ENCODE data around the gene SAMHD1.

- TF ChIP-seq POLR2A (IDR thresholded peaks at IDR 0.05; ENCODE audit: control extremely low read depth in 1 of 2, low read depth in 2 of 2, low read length in 2 of 2), result no peak
- no peak for TF ChIP-seq POLR2AphosphoS5 (IDR thresholded peaks at IDR 0.05; ENCODE audit: low read depth, low read length)
- no peak for TF ChIP-seq MAFK (IDR thresholded peaks at IDR 0.05; ENCODE audit: low read depth, low read length)
- no peak for TF ChIP-seq CBX5 (IDR thresholded peaks at IDR 0.05; ENCODE audit: low read depth, low read length)
- TF ChIP-seq JUN (IDR thresholded peaks at IDR 0.05; ENCODE audit: low read depth, low read length), result no peak
- no peak for TF ChIP-seq TAF1 (IDR thresholded peaks at IDR 0.05; ENCODE audit: low read depth, low read length)
- no peak for TF ChIP-seq CTCF (IDR thresholded peaks at IDR 0.05; ENCODE audit: control extremely low read depth in 1 of 3, insufficient read depth in 1 of 3, low read depth in 1 of 3, low read length in 3 of 3)
- TF ChIP-seq EP300 (IDR thresholded peaks at IDR 0.05; ENCODE audit: borderline replicate concordance in 1 of 2, low read depth in 2 of 2, low read length in 2 of 2), result no peak
- TF ChIP-seq SP1 (IDR thresholded peaks at IDR 0.05; ENCODE audit: low read depth, low read length), result no peak
- TF ChIP-seq EZH2 (IDR thresholded peaks at IDR 0.05; ENCODE audit: low read depth, low read length, severe bottlenecking), result no peak
Observed at GRCh38 chr20:36851490-36851889, 100.0 kb downstream of the SAMHD1 start.
